GM19438 (cell line): ENCODE results near the gene MT1E.

ENCODE experiments used
- ATAC-seq: cut with Tn5 transposase; IDR thresholded peaks from one replicate; pipeline ENCODE4 v1.9.1; 2021; ENCODE audit warnings: low read depth; ENCODE audit not compliant: unreplicated experiment

MT1E gene

GRCh38 chr16:56623637-56624036 is 1.9 kb upstream of the MT1E start:
- ATAC-seq: no peak

GRCh38 chr16:56625943-56626654 is 518 bp downstream of the MT1E start:
- no peak for ATAC-seq

- ATAC-seq: no peak
Observed at GRCh38 chr16:56626685-56627084, 1.1 kb downstream of the MT1E start.

- ATAC-seq: no peak
Observed at GRCh38 chr16:56628486-56629350, 3.1 kb downstream of the MT1E start.

- ATAC-seq: no peak
Observed at GRCh38 chr16:56629531-56629930, 4.0 kb downstream of the MT1E start.

GRCh38 chr16:56630134-56630533 is 4.6 kb downstream of the MT1E start:
- ATAC-seq: peak; percentile 77

- no peak for ATAC-seq
Observed at GRCh38 chr16:56631197-56631596, 5.6 kb downstream of the MT1E start.

- no peak for ATAC-seq
Observed at GRCh38 chr16:56631832-56632155, 6.2 kb downstream of the MT1E start.

GRCh38 chr16:56632156-56632847 is 6.7 kb downstream of the MT1E start, which contains the start of gene MT1M:
Gene MT1M (plus strand): TSS chr16:56632659. CDS start chr16:56632732, 73 bp downstream.
- ATAC-seq: no peak

- ATAC-seq: no peak
Observed at GRCh38 chr16:56632848-56633365, 7.3 kb downstream of the MT1E start.

GRCh38 chr16:56633535-56633934 is 8.0 kb downstream of the MT1E start:
- no peak for ATAC-seq

GRCh38 chr16:56634715-56635440 is 9.3 kb downstream of the MT1E start:
- no peak for ATAC-seq

- ATAC-seq: no peak
Observed at GRCh38 chr16:56635441-56635967, 9.9 kb downstream of the MT1E start.

GRCh38 chr16:56636616-56637413 is 11.2 kb downstream of the MT1E start:
- no peak for ATAC-seq

- ATAC-seq: no peak
Observed at GRCh38 chr16:56637814-56638750, 12.5 kb downstream of the MT1E start, which contains the start of gene MT1A. Gene MT1A (plus strand): TSS chr16:56638666. CDS start chr16:56638739, 73 bp downstream.

- ATAC-seq: no peak
Observed at GRCh38 chr16:56639045-56639444, 13.5 kb downstream of the MT1E start.

- no peak for ATAC-seq
Observed at GRCh38 chr16:56640076-56640475, 14.5 kb downstream of the MT1E start.

- no peak for ATAC-seq
Observed at GRCh38 chr16:56641166-56641565, 15.6 kb downstream of the MT1E start.
